Activated B cell treated with CpG ODN at 0.5 μM for 24 hours (primary cell): ENCODE results near the gene RHAG. TPM values are rescaled to one million over a fixed set of nuclear protein-coding genes. Genes with fewer than 3 reads are reported as not detected.

Source experiments
- ATAC-seq: fragments of 200-7000 bp; cut with Tn5 transposase; one replicate; pipeline ENCODE4 v1.10.0; 2021; ENCODE audit warnings: low read depth, mild to moderate bottlenecking, moderate library complexity
- CTCF ChIA-PET: fragments of 350-600 bp; sonication (Branson Sonifier 250); formaldehyde crosslinking; loops from one replicate; lab custom pipeline; 2021; ENCODE audit warnings: antibody characterized with exemption; lab: Charles Lee
- POLR2A ChIA-PET: fragments of 350-600 bp; sonication (Branson Sonifier 250); formaldehyde crosslinking; loops from one replicate; lab custom pipeline; 2021; ENCODE audit warnings: antibody characterized with exemption; lab: Charles Lee
- DNase-seq: peaks from one replicate; pipeline ENCODE4 v3.0.0; 2022
- H3K27ac Mint-ChIP-seq: one replicate; pipeline ENCODE4 v1.8.0; 2020; ENCODE audit warnings: mixed read lengths
- H3K27me3 Mint-ChIP-seq: one replicate; pipeline ENCODE4 v1.8.0; 2021; ENCODE audit warnings: mixed read lengths
- H3K36me3 Mint-ChIP-seq: one replicate; pipeline ENCODE4 v1.8.0; 2021; ENCODE audit warnings: low read depth, mixed read lengths
- H3K4me1 Mint-ChIP-seq: one replicate; pipeline ENCODE4 v1.8.0; 2021; ENCODE audit warnings: mixed read lengths
- H3K4me3 Mint-ChIP-seq: one replicate; pipeline ENCODE4 v1.8.0; 2020; ENCODE audit warnings: mild to moderate bottlenecking, mixed read lengths
- H3K9me3 Mint-ChIP-seq: one replicate; pipeline ENCODE4 v1.8.0; 2020; ENCODE audit warnings: mixed read lengths
- CTCF ChIP-seq: fragments of 200-600 bp; IDR thresholded peaks from one replicate; pipeline ENCODE4 v1.8.0; 2022; ENCODE audit warnings: antibody characterized with exemption, mild to moderate bottlenecking
- intact Hi-C: fragments of 100-400 bp; cut with micrococcal nuclease; formaldehyde crosslinking; loops from one replicate; pipeline ENCODE4 v1.15.1; 2024
- total RNA-seq: library from RNA; stranded (reverse); gene quantifications from 2 replicates; pipeline ENCODE4 v1.2.3, GENCODE V29; 2022

RHAG gene
- total RNA-seq, 1 donor from 2014 or later, result not detected

- Mint-ChIP-seq H3K27me3 (peaks cover 3% of the 10 kb centered on the region), H3K9me3 (no peaks in the 10 kb centered on the region), H3K27ac (no peak overlapping the region), H3K4me3 (no peak overlapping the region), H3K4me1 (no peaks in the 10 kb centered on the region), H3K36me3 (no peaks in the 10 kb centered on the region)
- ChIA-PET CTCF (no interaction called here), POLR2A (no interaction called here)
- no peak for DNase-seq
- TF ChIP-seq CTCF, result no peak
- intact Hi-C loops, result no loop called here
- ATAC-seq, result no peak
Measured at GRCh38 chr6:49576618-49577017, 60.0 kb downstream of the RHAG start.

GRCh38 chr6:49570474-49571079 is 66.1 kb downstream of the RHAG start:
- no peak for ATAC-seq
- intact Hi-C loops, result no loop called here
- H3K27ac Mint-ChIP-seq, result no peak overlapping the region
- H3K27me3 Mint-ChIP-seq, result peaks cover 6% of the 10 kb centered on the region
- CTCF ChIA-PET, result no interaction called here
- H3K36me3 Mint-ChIP-seq, result no peaks in the 10 kb centered on the region
- POLR2A ChIA-PET, result no interaction called here
- no peak for TF ChIP-seq CTCF
- no peak overlapping the region for H3K4me3 Mint-ChIP-seq
- H3K4me1 Mint-ChIP-seq, result no peaks in the 10 kb centered on the region
- H3K9me3 Mint-ChIP-seq, result no peaks in the 10 kb centered on the region
- DNase-seq, result no peak

- H3K27ac Mint-ChIP-seq, result no peak overlapping the region
- no peaks in the 10 kb centered on the region for H3K36me3 Mint-ChIP-seq
- H3K4me1 Mint-ChIP-seq, result no peaks in the 10 kb centered on the region
- ChIA-PET POLR2A (no interaction called here), CTCF (no interaction called here)
- intact Hi-C loops, result no loop called here
- TF ChIP-seq CTCF, result no peak
- no peak for DNase-seq
- peaks cover 6% of the 10 kb centered on the region for H3K9me3 Mint-ChIP-seq
- no peak overlapping the region for H3K4me3 Mint-ChIP-seq
- H3K27me3 Mint-ChIP-seq, result peaks cover 5% of the 10 kb centered on the region
- ATAC-seq, result no peak
Measured at GRCh38 chr6:49565855-49566254, 70.8 kb downstream of the RHAG start.

GRCh38 chr6:49565261-49565660 is 71.4 kb downstream of the RHAG start:
- Mint-ChIP-seq H3K27me3 (peaks cover 6% of the 10 kb centered on the region), H3K36me3 (no peaks in the 10 kb centered on the region), H3K27ac (no peak overlapping the region), H3K4me1 (no peaks in the 10 kb centered on the region), H3K4me3 (no peak overlapping the region), H3K9me3 (peaks cover 6% of the 10 kb centered on the region)
- TF ChIP-seq CTCF, result no peak
- intact Hi-C loops, result no loop called here
- DNase-seq, result no peak
- CTCF ChIA-PET, result no interaction called here
- POLR2A ChIA-PET, result no interaction called here
- ATAC-seq, result no peak

- ATAC-seq, result no peak
- no peaks in the 10 kb centered on the region for H3K4me1 Mint-ChIP-seq
- ChIA-PET CTCF (no interaction called here), POLR2A (no interaction called here)
- no peak overlapping the region for H3K4me3 Mint-ChIP-seq
- H3K9me3 Mint-ChIP-seq, result peaks cover 6% of the 10 kb centered on the region
- DNase-seq, result no peak
- intact Hi-C loops, result no loop called here
- TF ChIP-seq CTCF, result no peak
- H3K27ac Mint-ChIP-seq, result no peak overlapping the region
- peaks cover 6% of the 10 kb centered on the region for H3K27me3 Mint-ChIP-seq
- H3K36me3 Mint-ChIP-seq, result no peaks in the 10 kb centered on the region
Measured at GRCh38 chr6:49564552-49564951, 72.1 kb downstream of the RHAG start.
